Measurements from ENCODE around the gene PIP5KL1.

Gene PIP5KL1

DNA sequence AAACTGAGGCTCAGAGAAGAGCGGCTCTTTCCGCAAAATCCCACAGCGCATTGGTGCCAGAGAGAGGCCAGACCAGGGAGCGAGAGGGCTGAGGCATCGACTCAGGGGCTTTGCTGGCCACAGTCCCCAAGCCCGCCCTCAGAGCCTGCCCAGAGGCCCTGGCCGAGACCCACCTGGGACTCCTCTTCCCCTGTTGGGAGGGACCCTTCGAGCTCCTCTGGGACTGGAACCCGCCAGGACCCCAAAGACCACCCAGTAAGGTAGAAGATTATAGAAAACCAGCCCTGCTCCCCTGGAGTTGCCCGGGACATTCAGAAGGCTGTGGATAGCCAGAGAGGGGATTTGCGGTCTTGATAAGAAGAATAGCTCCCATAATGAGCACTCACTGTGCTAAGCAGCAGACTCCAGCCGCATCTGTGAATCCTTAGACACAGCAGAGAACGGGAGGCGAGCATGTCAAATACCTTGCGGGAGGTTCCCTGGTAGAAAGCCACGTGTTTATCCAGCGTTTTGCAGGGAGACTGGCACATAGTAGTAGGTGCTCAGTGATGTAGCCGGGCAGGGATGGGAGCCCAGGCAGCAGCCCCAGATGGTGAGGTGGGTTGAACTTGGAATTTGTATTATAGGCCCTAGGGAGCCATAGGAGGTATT lies 52.5 kb downstream of the PIP5KL1 start:
- H3K4me3 ChIP-seq (ENCODE audit: low read depth, low read length), result no peak overlapping the region
- DNase-seq (ENCODE audit: low read depth), result no peak
- no peak for TF ChIP-seq POLR2A (IDR thresholded peaks at IDR 0.05; ENCODE audit: extremely low read depth, insufficient read length)
- TF ChIP-seq, protein P1, sequence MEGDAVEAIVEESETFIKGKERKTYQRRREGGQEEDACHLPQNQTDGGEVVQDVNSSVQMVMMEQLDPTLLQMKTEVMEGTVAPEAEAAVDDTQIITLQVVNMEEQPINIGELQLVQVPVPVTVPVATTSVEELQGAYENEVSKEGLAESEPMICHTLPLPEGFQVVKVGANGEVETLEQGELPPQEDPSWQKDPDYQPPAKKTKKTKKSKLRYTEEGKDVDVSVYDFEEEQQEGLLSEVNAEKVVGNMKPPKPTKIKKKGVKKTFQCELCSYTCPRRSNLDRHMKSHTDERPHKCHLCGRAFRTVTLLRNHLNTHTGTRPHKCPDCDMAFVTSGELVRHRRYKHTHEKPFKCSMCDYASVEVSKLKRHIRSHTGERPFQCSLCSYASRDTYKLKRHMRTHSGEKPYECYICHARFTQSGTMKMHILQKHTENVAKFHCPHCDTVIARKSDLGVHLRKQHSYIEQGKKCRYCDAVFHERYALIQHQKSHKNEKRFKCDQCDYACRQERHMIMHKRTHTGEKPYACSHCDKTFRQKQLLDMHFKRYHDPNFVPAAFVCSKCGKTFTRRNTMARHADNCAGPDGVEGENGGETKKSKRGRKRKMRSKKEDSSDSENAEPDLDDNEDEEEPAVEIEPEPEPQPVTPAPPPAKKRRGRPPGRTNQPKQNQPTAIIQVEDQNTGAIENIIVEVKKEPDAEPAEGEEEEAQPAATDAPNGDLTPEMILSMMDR (IDR thresholded peaks at IDR 0.05; ENCODE audit: low read depth, low read length), result no peak
- TF ChIP-seq MYC (IDR thresholded peaks at IDR 0.05; ENCODE audit: low read depth, low read length), result no peak
- TF ChIP-seq, protein P2, sequence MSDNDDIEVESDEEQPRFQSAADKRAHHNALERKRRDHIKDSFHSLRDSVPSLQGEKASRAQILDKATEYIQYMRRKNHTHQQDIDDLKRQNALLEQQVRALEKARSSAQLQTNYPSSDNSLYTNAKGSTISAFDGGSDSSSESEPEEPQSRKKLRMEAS (IDR thresholded peaks at IDR 0.05; ENCODE audit: low read depth, low read length), result no peak

DNA sequence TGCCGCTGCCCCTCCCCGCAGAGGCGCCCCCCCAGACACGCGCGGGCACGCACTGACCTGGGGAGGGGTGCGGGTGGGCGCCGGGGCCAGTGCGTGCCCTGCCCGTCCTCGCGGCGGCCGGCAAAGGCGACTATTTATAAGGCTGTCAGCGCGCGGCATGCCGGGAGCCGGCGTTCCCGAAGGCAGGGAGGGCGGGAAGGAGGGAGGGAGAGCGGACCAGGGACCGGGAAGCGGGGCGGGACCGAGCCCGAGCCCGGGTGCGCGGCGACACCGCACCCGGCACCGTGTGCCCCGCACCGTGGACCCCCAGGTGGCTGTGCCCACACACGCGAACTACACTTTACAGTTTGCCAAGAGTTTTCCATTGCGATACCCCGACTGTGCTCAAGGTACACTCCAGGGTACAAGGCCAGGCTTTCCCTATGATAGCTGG lies 53.0 kb downstream of the PIP5KL1 start, which contains the start of gene AK1:
TSS of gene AK1 (minus strand) at position 110 of the 433 bp plus-strand sequence. CDS start 3,058 bp downstream, outside the sequence.
- no peak within 1 kb of the TSS for H3K4me3 ChIP-seq (ENCODE audit: low read depth, low read length)

DNA sequence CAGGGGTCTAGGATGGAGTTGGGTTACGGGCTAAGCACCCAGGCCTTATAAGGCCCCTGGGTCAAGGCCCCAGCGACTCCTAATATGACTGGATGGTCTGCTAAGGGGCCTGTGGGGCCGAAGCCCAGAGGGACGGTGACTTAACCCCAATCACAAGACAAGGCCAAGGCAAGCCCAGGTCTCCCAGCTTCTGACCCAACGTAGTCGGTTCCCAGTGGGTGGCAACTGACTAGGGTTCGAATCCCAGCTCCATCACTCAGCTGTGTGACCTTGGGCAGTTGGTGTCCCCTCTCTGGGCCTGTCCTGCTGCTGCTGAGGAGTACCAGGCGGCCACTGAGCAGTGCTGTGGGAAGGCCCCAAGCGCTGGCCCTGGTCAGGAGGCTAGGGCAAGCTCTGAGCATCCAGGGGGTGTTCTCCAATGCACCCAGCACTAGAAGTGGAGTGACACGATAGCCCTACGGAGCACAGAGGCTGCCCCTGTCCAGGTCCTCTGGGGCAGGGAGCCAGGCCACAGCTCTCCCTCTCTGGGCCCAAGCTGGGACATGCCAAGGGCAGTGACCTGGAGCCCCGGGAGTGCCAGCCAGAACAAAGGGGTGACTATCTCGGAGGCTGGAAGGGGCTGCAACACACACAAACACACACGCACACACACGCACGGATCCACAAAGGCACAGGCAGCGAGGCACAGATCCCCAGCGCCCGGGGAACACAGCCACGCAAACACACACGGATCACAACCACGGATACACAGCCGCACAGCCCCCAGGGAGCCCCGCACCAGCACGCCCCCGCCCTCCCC lies 53.6 kb downstream of the PIP5KL1 start:
- DNase-seq (ENCODE audit: low read depth), result no peak
- no peak overlapping the region for H3K4me3 ChIP-seq (ENCODE audit: low read depth, low read length)

More for the DNA sequence above, 53.0 kb downstream of the PIP5KL1 start, which contains the start of gene AK1:
- TF ChIP-seq, protein P2 (IDR thresholded peaks at IDR 0.05; ENCODE audit: low read depth, low read length), result no peak
- TF ChIP-seq MYC (IDR thresholded peaks at IDR 0.05; ENCODE audit: low read depth, low read length), result no peak
- TF ChIP-seq, protein P1 (IDR thresholded peaks at IDR 0.05; ENCODE audit: low read depth, low read length), result no peak
- no peak for DNase-seq (ENCODE audit: low read depth)

DNA sequence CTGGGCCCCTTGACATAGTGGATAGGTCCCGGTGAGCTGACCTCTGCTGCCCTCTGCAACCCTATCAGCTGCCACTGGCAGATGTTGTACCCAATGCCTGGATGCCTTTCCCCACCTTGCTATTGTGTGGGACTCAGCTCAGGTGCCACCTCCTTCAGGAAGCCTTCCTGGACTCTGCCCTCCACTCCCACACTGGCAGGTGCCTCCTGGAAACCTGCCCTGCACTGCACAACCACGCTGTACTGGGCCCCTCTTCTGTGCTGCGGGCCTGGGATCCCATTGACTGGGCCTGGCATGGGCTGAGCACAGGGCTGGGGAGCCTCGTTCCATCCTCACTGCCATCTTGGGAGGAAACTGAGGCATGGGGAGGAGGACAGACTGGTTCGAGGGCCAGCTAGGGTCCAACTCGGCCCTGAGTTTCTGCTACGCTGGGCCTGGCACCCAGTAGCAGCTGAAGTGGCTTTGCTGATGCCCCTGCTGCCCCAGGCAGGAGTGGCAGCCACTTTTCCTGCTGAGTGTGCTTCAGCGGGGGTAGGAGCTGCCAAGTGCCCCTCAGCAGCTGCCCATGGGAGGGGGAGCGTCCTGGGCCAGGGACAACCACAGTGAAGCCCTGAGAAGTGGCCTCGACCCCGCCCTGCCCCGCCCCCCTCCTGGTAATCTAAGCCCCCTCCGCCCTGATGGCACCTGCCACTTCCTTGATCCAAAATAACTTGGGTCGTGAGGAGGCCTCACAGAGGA lies 54.4 kb downstream of the PIP5KL1 start:
- no peak for TF ChIP-seq MYC (IDR thresholded peaks at IDR 0.05; ENCODE audit: low read depth, low read length)
- TF ChIP-seq, protein P1 (IDR thresholded peaks at IDR 0.05; ENCODE audit: low read depth, low read length), result no peak
- no peak for DNase-seq (ENCODE audit: low read depth)
- H3K4me3 ChIP-seq (ENCODE audit: low read depth, low read length), result no peak overlapping the region

More for the DNA sequence above, 53.6 kb downstream of the PIP5KL1 start:
- TF ChIP-seq POLR2A (IDR thresholded peaks at IDR 0.05; ENCODE audit: extremely low read depth, insufficient read length) (no peak), MYC (IDR thresholded peaks at IDR 0.05; ENCODE audit: low read depth, low read length) (no peak)
- TF ChIP-seq, protein P1 (IDR thresholded peaks at IDR 0.05; ENCODE audit: low read depth, low read length), result no peak
- TF ChIP-seq, protein P2 (IDR thresholded peaks at IDR 0.05; ENCODE audit: low read depth, low read length), result no peak

DNA sequence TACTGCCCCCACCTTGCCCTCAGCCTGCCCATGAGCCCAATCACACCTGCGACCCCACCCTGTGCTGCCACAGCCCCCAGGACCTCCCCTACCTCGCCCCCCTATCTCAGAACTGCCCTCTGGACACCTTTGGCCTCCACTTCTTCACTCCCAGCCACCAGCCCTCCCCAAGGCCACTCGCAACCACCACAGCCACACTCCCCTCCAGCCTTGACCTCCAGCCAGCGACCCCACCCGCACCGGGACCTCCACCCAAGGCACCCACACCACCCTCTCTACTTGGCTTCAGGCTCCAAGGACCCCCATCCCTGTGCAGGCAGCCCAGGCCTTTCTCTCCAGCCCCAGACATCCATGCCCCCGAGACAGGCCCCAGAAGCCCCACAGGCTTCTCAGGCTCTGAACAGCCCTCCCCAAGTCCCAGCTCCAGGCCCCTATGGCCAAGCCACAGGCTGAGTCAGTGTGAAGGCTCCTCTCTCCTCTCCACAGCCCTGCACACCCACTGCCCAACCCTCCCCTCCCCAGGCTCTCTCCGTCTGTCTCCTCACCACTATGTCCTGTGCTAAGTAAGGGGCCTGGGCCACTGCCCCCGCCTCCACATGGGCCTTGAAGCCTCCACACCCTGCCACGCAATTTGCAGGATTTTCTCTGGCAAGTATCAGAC lies 55.1 kb downstream of the PIP5KL1 start:
- no peak for DNase-seq (ENCODE audit: low read depth)
- TF ChIP-seq, protein P2 (IDR thresholded peaks at IDR 0.05; ENCODE audit: low read depth, low read length), result no peak
- TF ChIP-seq POLR2A (IDR thresholded peaks at IDR 0.05; ENCODE audit: extremely low read depth, insufficient read length) (no peak), MYC (IDR thresholded peaks at IDR 0.05; ENCODE audit: low read depth, low read length) (no peak)
- TF ChIP-seq, protein P1 (IDR thresholded peaks at IDR 0.05; ENCODE audit: low read depth, low read length), result no peak
- H3K4me3 ChIP-seq (ENCODE audit: low read depth, low read length), result no peak overlapping the region

All from NB4 (cell line).